Lower leg skin (tissue), 3 donors: Measurements from ENCODE around the gene GABRG3.

Experiments used
- POLR2A ChIP-seq, 2 donors: fragments of 450-650 bp; IDR thresholded peaks; one replicate each; pipeline ENCODE4 v1.6.1; 2016 to 2017; ENCODE audit warnings: antibody characterized with exemption in 2 of 2, mild to moderate bottlenecking in 1 of 2, moderate library complexity in 1 of 2
- TF ChIP-seq, protein P1 (sequence below), 3 donors: fragments of 450-650 bp; IDR thresholded peaks; one replicate each; pipeline ENCODE4 v1.5.1; 2016; ENCODE audit warnings: antibody characterized with exemption in 3 of 3, mild to moderate bottlenecking in 3 of 3, moderate library complexity in 2 of 3

DNA sequence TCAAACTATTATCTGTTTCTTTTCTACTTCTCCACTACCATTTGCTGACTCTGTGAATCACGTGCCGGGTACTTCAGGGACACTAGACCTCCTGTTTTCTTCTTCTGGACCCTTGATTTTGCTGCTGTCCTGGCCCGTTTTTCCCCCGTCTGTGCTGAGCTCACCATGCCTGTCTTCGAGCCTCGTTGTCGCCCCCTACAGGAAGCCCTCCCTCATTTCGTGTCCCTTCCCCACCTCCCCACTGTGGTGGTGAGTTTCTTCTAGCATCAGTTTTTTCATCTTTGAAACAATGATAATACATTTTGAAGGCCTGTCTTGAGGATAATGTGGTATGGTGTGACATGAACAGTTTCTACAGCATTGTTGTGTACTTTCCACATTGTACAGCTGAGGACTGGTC is 12.8 kb downstream of the GABRG3 start:
- TF ChIP-seq, protein P1, sequence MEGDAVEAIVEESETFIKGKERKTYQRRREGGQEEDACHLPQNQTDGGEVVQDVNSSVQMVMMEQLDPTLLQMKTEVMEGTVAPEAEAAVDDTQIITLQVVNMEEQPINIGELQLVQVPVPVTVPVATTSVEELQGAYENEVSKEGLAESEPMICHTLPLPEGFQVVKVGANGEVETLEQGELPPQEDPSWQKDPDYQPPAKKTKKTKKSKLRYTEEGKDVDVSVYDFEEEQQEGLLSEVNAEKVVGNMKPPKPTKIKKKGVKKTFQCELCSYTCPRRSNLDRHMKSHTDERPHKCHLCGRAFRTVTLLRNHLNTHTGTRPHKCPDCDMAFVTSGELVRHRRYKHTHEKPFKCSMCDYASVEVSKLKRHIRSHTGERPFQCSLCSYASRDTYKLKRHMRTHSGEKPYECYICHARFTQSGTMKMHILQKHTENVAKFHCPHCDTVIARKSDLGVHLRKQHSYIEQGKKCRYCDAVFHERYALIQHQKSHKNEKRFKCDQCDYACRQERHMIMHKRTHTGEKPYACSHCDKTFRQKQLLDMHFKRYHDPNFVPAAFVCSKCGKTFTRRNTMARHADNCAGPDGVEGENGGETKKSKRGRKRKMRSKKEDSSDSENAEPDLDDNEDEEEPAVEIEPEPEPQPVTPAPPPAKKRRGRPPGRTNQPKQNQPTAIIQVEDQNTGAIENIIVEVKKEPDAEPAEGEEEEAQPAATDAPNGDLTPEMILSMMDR (IDR thresholded peaks at IDR 0.05), result no peak
- no peak for TF ChIP-seq POLR2A (IDR thresholded peaks at IDR 0.05)
